ENCODE measurements around the gene PUS3. TPM values are rescaled to one million over a fixed set of nuclear protein-coding genes. Genes with fewer than 3 reads are reported as not detected.
A peak's percentile ranks its signal among the peaks of the same experiment; 100 is the strongest.

Gene PUS3
- total RNA-seq, 6 experiments from 2014 or later, result 7.5 to 13.6 (median 10.3) TPM

- TF ChIP-seq, protein P1, sequence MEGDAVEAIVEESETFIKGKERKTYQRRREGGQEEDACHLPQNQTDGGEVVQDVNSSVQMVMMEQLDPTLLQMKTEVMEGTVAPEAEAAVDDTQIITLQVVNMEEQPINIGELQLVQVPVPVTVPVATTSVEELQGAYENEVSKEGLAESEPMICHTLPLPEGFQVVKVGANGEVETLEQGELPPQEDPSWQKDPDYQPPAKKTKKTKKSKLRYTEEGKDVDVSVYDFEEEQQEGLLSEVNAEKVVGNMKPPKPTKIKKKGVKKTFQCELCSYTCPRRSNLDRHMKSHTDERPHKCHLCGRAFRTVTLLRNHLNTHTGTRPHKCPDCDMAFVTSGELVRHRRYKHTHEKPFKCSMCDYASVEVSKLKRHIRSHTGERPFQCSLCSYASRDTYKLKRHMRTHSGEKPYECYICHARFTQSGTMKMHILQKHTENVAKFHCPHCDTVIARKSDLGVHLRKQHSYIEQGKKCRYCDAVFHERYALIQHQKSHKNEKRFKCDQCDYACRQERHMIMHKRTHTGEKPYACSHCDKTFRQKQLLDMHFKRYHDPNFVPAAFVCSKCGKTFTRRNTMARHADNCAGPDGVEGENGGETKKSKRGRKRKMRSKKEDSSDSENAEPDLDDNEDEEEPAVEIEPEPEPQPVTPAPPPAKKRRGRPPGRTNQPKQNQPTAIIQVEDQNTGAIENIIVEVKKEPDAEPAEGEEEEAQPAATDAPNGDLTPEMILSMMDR (IDR thresholded peaks at IDR 0.05), result no peak
- Mint-ChIP-seq H3K27me3 (ENCODE audit: insufficient read depth) (peaks cover 14% of the 10 kb centered on the region), H3K27ac (no peak overlapping the region), H3K9me3 (no peaks in the 10 kb centered on the region), H3K4me1 (ENCODE audit: low read depth) (no peaks in the 10 kb centered on the region), H3K36me3 (ENCODE audit: low read depth) (no peaks in the 10 kb centered on the region), H3K4me3 (no peak overlapping the region)
- no peak for DNase-seq
Observed at GRCh38 chr11:125910226-125910849, 7.3 kb upstream of the PUS3 start.

DNA sequence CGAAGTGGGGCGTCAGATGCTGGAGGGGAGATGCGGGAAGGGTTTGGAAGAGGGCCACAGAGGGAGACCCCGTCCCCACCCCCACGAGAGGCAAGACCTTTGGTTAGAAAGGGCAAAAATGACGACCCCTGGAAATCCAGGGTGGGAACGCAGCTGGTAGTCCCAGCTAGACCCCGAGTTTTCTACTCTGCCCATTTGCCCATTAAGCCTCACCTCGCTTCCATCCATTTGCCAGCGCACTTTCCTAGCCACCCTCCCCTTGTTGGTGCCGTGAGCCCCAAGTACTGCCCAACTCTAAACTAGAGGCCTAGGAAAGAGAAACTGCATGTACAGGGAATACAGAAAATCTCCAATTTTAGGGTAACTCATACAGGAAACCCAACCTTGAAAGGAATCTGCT lies 1.7 kb upstream of the PUS3 start:
- Mint-ChIP-seq H3K36me3 (ENCODE audit: low read depth) (peaks cover 25% of the 10 kb centered on the region), H3K27ac (no peak overlapping the region), H3K27me3 (ENCODE audit: insufficient read depth) (peaks cover 18% of the 10 kb centered on the region), H3K9me3 (no peaks in the 10 kb centered on the region), H3K4me3 (no peak overlapping the region; the same call in 1 of the 2 replicates), H3K4me1 (ENCODE audit: low read depth) (peaks cover 24% of the 10 kb centered on the region)
- DNase-seq, result no peak
- TF ChIP-seq, protein P1 (IDR thresholded peaks at IDR 0.05), result no peak

DNA sequence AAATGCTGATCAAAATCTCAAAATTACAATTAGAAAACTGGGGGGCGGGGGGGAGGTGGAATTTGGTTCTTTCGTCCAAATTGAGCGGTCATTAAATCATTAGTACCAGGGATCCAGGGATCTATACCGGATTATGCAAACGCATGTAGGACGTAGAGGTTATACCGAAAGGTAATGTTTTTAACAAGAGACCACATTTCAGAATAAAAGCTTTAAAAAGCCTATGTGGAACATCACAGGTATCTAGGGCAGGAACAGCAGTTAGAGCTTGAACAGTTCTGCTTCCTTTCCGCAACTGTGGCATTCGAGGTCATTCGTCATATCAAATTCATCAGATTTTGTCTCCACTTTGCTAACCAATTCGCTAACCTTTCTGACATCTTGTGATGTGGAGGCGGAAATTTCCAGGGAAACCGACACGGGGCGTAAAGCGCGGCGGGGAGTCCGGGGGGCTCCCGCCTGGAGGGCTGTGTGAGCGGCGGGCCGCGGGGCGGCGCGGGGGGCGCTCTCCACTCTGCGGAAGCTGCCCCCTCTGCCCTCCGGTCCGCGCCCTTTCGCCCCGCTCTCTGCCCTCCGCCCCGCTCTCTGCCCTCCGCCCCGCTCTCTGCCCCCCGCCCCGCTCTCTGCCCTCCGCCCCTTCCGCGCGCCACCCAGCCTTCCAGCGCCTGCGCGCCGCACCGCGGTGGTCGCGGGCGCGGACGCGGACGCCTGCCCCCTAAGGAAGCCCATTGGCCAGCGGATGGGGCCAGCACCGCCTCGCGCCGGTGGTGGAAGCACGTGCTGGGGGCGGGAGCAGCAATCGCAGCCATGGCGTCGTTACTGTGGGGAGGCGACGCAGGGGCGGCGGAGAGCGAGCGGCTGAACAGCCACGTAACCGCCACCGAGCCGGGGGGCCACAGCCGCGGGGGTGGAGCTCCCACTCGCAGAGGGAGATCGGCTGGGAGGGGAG lies 979 bp upstream of the PUS3 start, which contains the start of gene DDX25:
TSS of gene DDX25 (plus strand) at position 798 of the 949 bp plus-strand sequence. CDS start at position 808, 10 bp downstream.
- no peaks in the 10 kb centered on the region for H3K9me3 Mint-ChIP-seq
- H3K36me3 Mint-ChIP-seq (ENCODE audit: low read depth), result peaks cover 30% of the 10 kb centered on the region
- no peak for DNase-seq
- H3K27me3 Mint-ChIP-seq (ENCODE audit: insufficient read depth), result peaks cover 21% of the 10 kb centered on the region
- no peak within 1 kb of the TSS for H3K27ac Mint-ChIP-seq
- peaks cover 31% of the 10 kb centered on the region for H3K4me1 Mint-ChIP-seq (ENCODE audit: low read depth)
- TF ChIP-seq, protein P1 (IDR thresholded peaks at IDR 0.05), result no peak
- peak within 1 kb of the TSS; percentile 99 for H3K4me3 Mint-ChIP-seq

DNA sequence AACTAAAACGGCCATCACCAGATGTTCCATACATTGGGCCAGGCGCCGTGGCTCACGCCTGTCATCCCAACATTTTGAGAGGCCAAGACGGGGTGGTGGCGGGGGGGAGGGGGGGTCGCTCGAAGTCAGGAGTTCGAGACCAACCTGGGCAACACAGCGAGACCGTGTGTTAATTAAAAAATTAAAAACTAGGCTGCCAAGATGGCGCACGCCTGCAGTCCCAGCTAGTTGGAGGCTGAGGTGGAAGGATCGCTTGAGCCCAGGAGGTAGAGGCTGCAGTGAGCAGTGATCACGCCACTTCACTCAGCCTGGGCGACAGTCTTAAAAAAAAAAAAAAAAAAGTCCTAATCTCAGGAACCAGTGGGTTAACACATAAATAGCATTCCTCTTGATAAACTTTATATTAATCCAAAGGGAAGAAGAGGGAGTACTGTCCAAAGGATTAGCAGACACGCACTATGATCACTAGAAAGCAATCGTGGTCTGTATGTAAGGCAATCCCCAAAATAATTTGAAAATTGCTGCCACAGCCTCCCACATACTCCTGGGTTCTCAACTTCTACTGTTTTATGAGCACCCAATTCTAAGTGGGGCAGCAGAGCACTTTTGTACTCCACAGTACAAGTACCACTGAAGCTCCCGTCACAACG lies 604 bp downstream of the PUS3 start:
- Mint-ChIP-seq H3K27me3 (ENCODE audit: insufficient read depth) (peaks cover 19% of the 10 kb centered on the region), H3K27ac (peak overlapping the region; percentile 80), H3K36me3 (ENCODE audit: low read depth) (peaks cover 30% of the 10 kb centered on the region), H3K4me3 (peak overlapping the region; percentile 99), H3K4me1 (ENCODE audit: low read depth) (peaks cover 32% of the 10 kb centered on the region), H3K9me3 (no peaks in the 10 kb centered on the region)
- no peak for DNase-seq
- TF ChIP-seq, protein P1 (IDR thresholded peaks at IDR 0.05), result no peak

DNA sequence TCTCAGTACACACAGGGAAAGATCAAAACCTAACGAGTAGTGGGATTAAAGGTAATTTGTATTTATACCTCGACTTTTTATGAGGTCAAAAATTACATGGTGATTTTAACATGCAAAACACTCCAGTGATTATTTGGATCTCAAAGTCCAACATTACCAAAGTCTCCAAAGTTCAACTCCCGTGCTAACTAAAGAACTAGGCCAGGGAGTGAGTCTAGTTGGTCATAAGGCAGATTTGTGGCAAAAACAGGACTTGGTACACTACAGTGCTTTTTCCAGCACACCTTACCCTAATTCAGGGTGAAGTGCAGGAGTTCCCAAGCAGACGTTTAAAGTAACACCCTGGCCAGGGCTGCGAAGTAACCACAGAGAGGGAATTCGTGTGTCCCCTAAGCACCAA lies 1.1 kb downstream of the PUS3 start:
- Mint-ChIP-seq H3K27ac (no peak overlapping the region), H3K36me3 (ENCODE audit: low read depth) (peaks cover 30% of the 10 kb centered on the region), H3K9me3 (no peaks in the 10 kb centered on the region), H3K4me3 (peak overlapping the region; percentile 99), H3K27me3 (ENCODE audit: insufficient read depth) (peaks cover 16% of the 10 kb centered on the region), H3K4me1 (ENCODE audit: low read depth) (peaks cover 37% of the 10 kb centered on the region)
- TF ChIP-seq, protein P1 (IDR thresholded peaks at IDR 0.05), result no peak
- DNase-seq, result no peak
